ENCODE data around the gene JARID2. TPM values are rescaled to one million over a fixed set of nuclear protein-coding genes. Genes with fewer than 3 reads are reported as not detected.
"Not testable (repeated sequence)": the region's sequence is repeated elsewhere in the genome, so short reads cannot be mapped to it uniquely, and the experiment has no call there.

Gene JARID2
- polyA plus RNA-seq, 1 experiment, result 9.7 TPM

GRCh38 chr6:15322184-15322583 is 76.3 kb downstream of the JARID2 start:
- CTCF ChIA-PET, result interaction anchor here (0.6 kb wide), 1 partner anchor 22 kb away, joined by 7 read pairs; no protein-coding TSS in a partner anchor
- Histone ChIP-seq H3K4me3 (ENCODE audit: low read depth, low read length) (no peak overlapping the region), H3K27ac (ENCODE audit: low read depth, low read length) (no peak overlapping the region), H3K9me3 (ENCODE audit: control insufficient read depth, insufficient read depth, low read length) (no peaks in the 10 kb centered on the region), H3K27me3 (ENCODE audit: control insufficient read depth, insufficient read depth, low read length) (no peaks in the 10 kb centered on the region)
- POLR2A ChIA-PET, result interaction anchor here (0.7 kb wide), 1 partner anchor 57 kb away, joined by 4 read pairs; no protein-coding TSS in a partner anchor
- TF ChIP-seq CTCF (IDR thresholded peaks at IDR 0.05; ENCODE audit: low read depth, low read length), result no peak
- no peak for DNase-seq (ENCODE audit: low read depth, low spot score)

GRCh38 chr6:15322781-15323536 is 77.1 kb downstream of the JARID2 start:
- TF ChIP-seq CTCF (IDR thresholded peaks at IDR 0.05; ENCODE audit: low read depth, low read length), result no peak
- CTCF ChIA-PET, result interaction anchor here (1.2 kb wide), 1 partner anchor 9 kb away, joined by 3 read pairs; no protein-coding TSS in a partner anchor
- Histone ChIP-seq H3K27me3 (ENCODE audit: control insufficient read depth, insufficient read depth, low read length) (no peaks in the 10 kb centered on the region), H3K9me3 (ENCODE audit: control insufficient read depth, insufficient read depth, low read length) (no peaks in the 10 kb centered on the region), H3K4me3 (ENCODE audit: low read depth, low read length) (no peak overlapping the region), H3K27ac (ENCODE audit: low read depth, low read length) (peak overlapping the region; percentile 13)
- DNase-seq (ENCODE audit: low read depth, low spot score), result no peak
- POLR2A ChIA-PET, result interaction anchor here (0.6 kb wide), 1 partner anchor 62 kb away, joined by 3 read pairs; no protein-coding TSS in a partner anchor

- POLR2A ChIA-PET; DNase-seq (ENCODE audit: low read depth, low spot score); H3K27me3 ChIP-seq (ENCODE audit: control insufficient read depth, insufficient read depth, low read length); H3K9me3 ChIP-seq (ENCODE audit: control insufficient read depth, insufficient read depth, low read length); H3K27ac ChIP-seq (ENCODE audit: low read depth, low read length); H3K4me3 ChIP-seq (ENCODE audit: low read depth, low read length): not testable (repeated sequence)
- CTCF ChIA-PET, result interaction anchor here (1.2 kb wide), 1 partner anchor 8 kb away, joined by 3 read pairs; no protein-coding TSS in a partner anchor
These were observed 77.7 kb downstream of the JARID2 start for GRCh38 chr6:15323611-15324010.

- POLR2A ChIA-PET, result no interaction called here
- no peak for TF ChIP-seq CTCF (IDR thresholded peaks at IDR 0.05; ENCODE audit: low read depth, low read length)
- no peak for DNase-seq (ENCODE audit: low read depth, low spot score)
- Histone ChIP-seq H3K4me3 (ENCODE audit: low read depth, low read length) (no peak overlapping the region), H3K9me3 (ENCODE audit: control insufficient read depth, insufficient read depth, low read length) (no peaks in the 10 kb centered on the region), H3K27ac (ENCODE audit: low read depth, low read length) (no peak overlapping the region), H3K27me3 (ENCODE audit: control insufficient read depth, insufficient read depth, low read length) (no peaks in the 10 kb centered on the region)
- CTCF ChIA-PET, result no interaction called here
These were observed 78.6 kb downstream of the JARID2 start for GRCh38 chr6:15324427-15324985.

GRCh38 chr6:15325540-15325955 is 79.7 kb downstream of the JARID2 start:
- no peak for DNase-seq (ENCODE audit: low read depth, low spot score)
- no peak for TF ChIP-seq CTCF (IDR thresholded peaks at IDR 0.05; ENCODE audit: low read depth, low read length)
- ChIA-PET POLR2A (no interaction called here), CTCF (no interaction called here)
- H3K27me3 ChIP-seq (ENCODE audit: control insufficient read depth, insufficient read depth, low read length), result no peaks in the 10 kb centered on the region
- H3K9me3 ChIP-seq (ENCODE audit: control insufficient read depth, insufficient read depth, low read length), result no peaks in the 10 kb centered on the region
- no peak overlapping the region for H3K27ac ChIP-seq (ENCODE audit: low read depth, low read length)
- H3K4me3 ChIP-seq (ENCODE audit: low read depth, low read length), result no peak overlapping the region
